Hematopoietic multipotent progenitor cell (in vitro differentiated cells): ENCODE measurements around the gene PCDHGA5. TPM values are rescaled to one million over a fixed set of nuclear protein-coding genes. Genes with fewer than 3 reads are reported as not detected.
"Not testable (repeated sequence)": the region's sequence is repeated elsewhere in the genome, so short reads cannot be mapped to it uniquely, and the experiment has no call there.

Experiments used
- DNase-seq, 3 donors: peaks; one replicate each; pipeline ENCODE4 v3.0.0-alpha.2; 2011 to 2015; ENCODE audit warnings: low read depth in 2 of 3, low spot score in 2 of 3
- total RNA-seq: library from RNA; depleted of rRNA; stranded (reverse); fragments of >200 nt; gene quantifications from one replicate; pipeline ENCODE4 v1.2.3, GENCODE V29; 2012

Gene PCDHGA5
- total RNA-seq, 1 donor = 1.1 TPM

GRCh38 chr5:141411575-141411974 is 47.6 kb downstream of the PCDHGA5 start:
- DNase-seq = no peak

- peak in 2 of 3 donors; percentile 61 to 82 for DNase-seq
These were observed 49.0 kb downstream of the PCDHGA5 start, which contains the start of gene PCDHGA10 for GRCh38 chr5:141412854-141413539. TSS of gene PCDHGA10 (plus strand) at chr5:141412987. CDS start at chr5:141413176, 189 bp downstream.

GRCh38 chr5:141413540-141414069 is 49.6 kb downstream of the PCDHGA5 start:
- DNase-seq = no peak

GRCh38 chr5:141414548-141415274 is 50.7 kb downstream of the PCDHGA5 start:
- DNase-seq = not testable (repeated sequence)

DNA sequence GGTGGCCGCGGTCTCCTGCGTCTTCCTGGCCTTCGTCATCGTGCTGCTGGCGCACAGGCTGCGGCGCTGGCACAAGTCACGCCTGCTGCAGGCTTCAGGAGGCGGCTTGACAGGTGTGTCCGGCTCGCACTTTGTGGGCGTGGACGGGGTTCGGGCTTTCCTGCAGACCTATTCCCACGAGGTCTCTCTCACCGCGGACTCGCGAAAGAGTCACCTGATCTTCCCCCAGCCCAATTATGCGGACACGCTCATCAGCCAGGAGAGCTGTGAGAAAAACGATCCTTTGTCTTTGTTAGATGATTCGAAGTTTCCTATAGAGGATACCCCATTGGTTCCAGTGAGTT is 51.3 kb downstream of the PCDHGA5 start:
- not testable (repeated sequence) for DNase-seq

Other genes with a start within 250 kb of the PCDHGA5 start
- under 0.01 TPM for gene PCDHB4, start 242.3 kb upstream of the PCDHGA5 start, total RNA-seq
- under 0.01 TPM for gene PCDHB5, start 229.0 kb upstream of the PCDHGA5 start, total RNA-seq
- not detected for gene PCDHB6, start 214.1 kb upstream of the PCDHGA5 start, total RNA-seq
- gene PCDHB7, start 191.5 kb upstream of the PCDHGA5 start, total RNA-seq = under 0.01 TPM
- not detected for gene PCDHB8, start 186.4 kb upstream of the PCDHGA5 start, total RNA-seq
- not detected for gene PCDHB16, start 181.8 kb upstream of the PCDHGA5 start, total RNA-seq
- gene PCDHB9, start 177.0 kb upstream of the PCDHGA5 start, total RNA-seq = not detected
- under 0.01 TPM for gene PCDHB10, start 171.8 kb upstream of the PCDHGA5 start, total RNA-seq
- gene PCDHB11, start 164.5 kb upstream of the PCDHGA5 start, total RNA-seq = 0.27 TPM
- gene PCDHB12, start 155.4 kb upstream of the PCDHGA5 start, total RNA-seq = not detected
- under 0.01 TPM for gene PCDHB13, start 150.2 kb upstream of the PCDHGA5 start, total RNA-seq
- under 0.01 TPM for gene PCDHB14, start 140.8 kb upstream of the PCDHGA5 start, total RNA-seq
- gene PCDHB15, start 118.8 kb upstream of the PCDHGA5 start, total RNA-seq = under 0.01 TPM
- 0.54 TPM for gene SLC25A2, start 60.1 kb upstream of the PCDHGA5 start, total RNA-seq
- 45.0 TPM for gene TAF7, start 43.4 kb upstream of the PCDHGA5 start, total RNA-seq
- under 0.01 TPM for gene PCDHGA1, start 33.6 kb upstream of the PCDHGA5 start, total RNA-seq
- 0.27 TPM for gene PCDHGA2, start 25.4 kb upstream of the PCDHGA5 start, total RNA-seq
- gene PCDHGA3, start 20.3 kb upstream of the PCDHGA5 start, total RNA-seq = 0.54 TPM
- gene PCDHGB1, start 14.1 kb upstream of the PCDHGA5 start, total RNA-seq = 0.27 TPM
- gene PCDHGA4, start 9.1 kb upstream of the PCDHGA5 start, total RNA-seq = 0.81 TPM
- gene PCDHGB2, start 4.2 kb upstream of the PCDHGA5 start, total RNA-seq = 2.4 TPM
- 3.5 TPM for gene PCDHGB3, start 6.1 kb downstream of the PCDHGA5 start, total RNA-seq
- 1.9 TPM for gene PCDHGA6, start 9.7 kb downstream of the PCDHGA5 start, total RNA-seq
- gene PCDHGA7, start 18.6 kb downstream of the PCDHGA5 start, total RNA-seq = 0.81 TPM
- gene PCDHGB4, start 23.5 kb downstream of the PCDHGA5 start, total RNA-seq = 1.6 TPM
- 0.54 TPM for gene PCDHGA8, start 28.5 kb downstream of the PCDHGA5 start, total RNA-seq
- 2.4 TPM for gene PCDHGB5, start 33.8 kb downstream of the PCDHGA5 start, total RNA-seq
- 1.1 TPM for gene PCDHGA9, start 38.6 kb downstream of the PCDHGA5 start, total RNA-seq
- gene PCDHGB6, start 43.9 kb downstream of the PCDHGA5 start, total RNA-seq = 0.81 TPM
- gene PCDHGA10, start 48.8 kb downstream of the PCDHGA5 start, total RNA-seq = 1.1 TPM
- gene PCDHGB7, start 53.5 kb downstream of the PCDHGA5 start, total RNA-seq = 2.2 TPM
- 1.3 TPM for gene PCDHGA11, start 56.9 kb downstream of the PCDHGA5 start, total RNA-seq
- 2.2 TPM for gene PCDHGA12, start 66.3 kb downstream of the PCDHGA5 start, total RNA-seq
- gene PCDHGC3, start 111.8 kb downstream of the PCDHGA5 start, total RNA-seq = 1.1 TPM
- gene PCDHGC4, start 120.9 kb downstream of the PCDHGA5 start, total RNA-seq = 0.54 TPM
- 0.27 TPM for gene PCDHGC5, start 124.9 kb downstream of the PCDHGA5 start, total RNA-seq